A673 (cell line): ENCODE results near the gene NAGS.

Experiments
- EZH2 ChIP-seq: fragments of 200-600 bp; sonication (generic); IDR thresholded peaks from 2 replicates; pipeline ENCODE4 v1.6.1; 2017; ENCODE audit warnings: borderline replicate concordance, low read depth, mild to moderate bottlenecking, mixed read lengths, antibody characterized with exemption, low read length; ENCODE audit not compliant: poor library complexity, severe bottlenecking
- TF ChIP-seq, protein P1 (sequence below): fragments of 300-800, 200-600 bp; sonication (generic); conservative IDR thresholded peaks from 2 replicates; pipeline ENCODE4 v1.5.1; 2017; ENCODE audit warnings: low read depth, mild to moderate bottlenecking, antibody characterized with exemption, low read length, moderate library complexity, mixed read lengths

DNA sequence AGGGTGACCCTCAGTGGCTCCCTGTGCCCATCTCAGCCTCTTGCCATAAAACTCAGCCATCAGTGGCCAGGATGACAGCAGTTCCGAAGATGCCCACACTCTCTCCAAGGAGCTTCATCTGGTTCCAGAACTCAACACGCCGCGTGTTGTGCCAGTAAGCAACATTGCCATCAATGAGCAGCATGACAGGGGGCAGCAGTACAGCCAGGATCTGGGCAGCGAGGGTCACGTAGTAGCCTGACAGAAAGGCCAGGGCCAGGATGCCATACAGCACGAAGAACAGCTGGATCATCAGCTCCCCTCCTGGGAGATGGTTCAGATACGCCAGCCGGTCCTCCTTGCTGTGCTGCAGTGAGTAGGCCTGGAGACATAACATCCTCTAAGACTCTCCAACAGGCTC lies 7.5 kb downstream of the NAGS start:
- TF ChIP-seq, protein P1, sequence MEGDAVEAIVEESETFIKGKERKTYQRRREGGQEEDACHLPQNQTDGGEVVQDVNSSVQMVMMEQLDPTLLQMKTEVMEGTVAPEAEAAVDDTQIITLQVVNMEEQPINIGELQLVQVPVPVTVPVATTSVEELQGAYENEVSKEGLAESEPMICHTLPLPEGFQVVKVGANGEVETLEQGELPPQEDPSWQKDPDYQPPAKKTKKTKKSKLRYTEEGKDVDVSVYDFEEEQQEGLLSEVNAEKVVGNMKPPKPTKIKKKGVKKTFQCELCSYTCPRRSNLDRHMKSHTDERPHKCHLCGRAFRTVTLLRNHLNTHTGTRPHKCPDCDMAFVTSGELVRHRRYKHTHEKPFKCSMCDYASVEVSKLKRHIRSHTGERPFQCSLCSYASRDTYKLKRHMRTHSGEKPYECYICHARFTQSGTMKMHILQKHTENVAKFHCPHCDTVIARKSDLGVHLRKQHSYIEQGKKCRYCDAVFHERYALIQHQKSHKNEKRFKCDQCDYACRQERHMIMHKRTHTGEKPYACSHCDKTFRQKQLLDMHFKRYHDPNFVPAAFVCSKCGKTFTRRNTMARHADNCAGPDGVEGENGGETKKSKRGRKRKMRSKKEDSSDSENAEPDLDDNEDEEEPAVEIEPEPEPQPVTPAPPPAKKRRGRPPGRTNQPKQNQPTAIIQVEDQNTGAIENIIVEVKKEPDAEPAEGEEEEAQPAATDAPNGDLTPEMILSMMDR = no peak
- TF ChIP-seq EZH2 = no peak
